NCI-H69 (cell line): Measurements from ENCODE around the gene PDZK1IP1.
"Not testable (repeated sequence)": the region's sequence is repeated elsewhere in the genome, so short reads cannot be mapped to it uniquely, and the experiment has no call there.

Experiments used
- DNase-seq: peaks from one replicate; lab custom pipeline; 2025; lab: John Stamatoyannopoulos, UW

PDZK1IP1 gene

GRCh38 chr1:47196622-47197021 lies 6.8 kb upstream of the PDZK1IP1 start:
- no peak for DNase-seq

- not testable (repeated sequence) for DNase-seq
Measured at GRCh38 chr1:47195981-47196380, 6.1 kb upstream of the PDZK1IP1 start.

DNA sequence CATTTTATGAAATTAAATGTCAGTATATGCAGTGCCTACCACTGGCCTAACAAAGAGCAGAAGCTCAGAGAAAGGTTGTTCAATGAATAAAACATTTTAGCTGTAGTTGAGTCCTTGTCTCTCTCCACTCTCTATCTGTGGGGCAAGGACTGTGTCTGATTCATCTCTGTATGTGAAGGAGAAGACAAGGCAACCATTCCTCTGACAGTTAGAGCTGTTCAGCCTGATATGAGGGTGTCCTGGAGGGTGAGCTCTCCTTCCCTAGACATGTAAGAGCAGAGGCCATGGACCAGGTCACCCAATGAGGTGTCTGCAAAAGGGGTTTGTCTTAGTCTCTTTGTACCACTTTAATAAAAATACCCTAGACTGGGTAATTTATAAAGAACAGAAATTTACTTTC lies 4.5 kb upstream of the PDZK1IP1 start:
- DNase-seq, result no peak

DNA sequence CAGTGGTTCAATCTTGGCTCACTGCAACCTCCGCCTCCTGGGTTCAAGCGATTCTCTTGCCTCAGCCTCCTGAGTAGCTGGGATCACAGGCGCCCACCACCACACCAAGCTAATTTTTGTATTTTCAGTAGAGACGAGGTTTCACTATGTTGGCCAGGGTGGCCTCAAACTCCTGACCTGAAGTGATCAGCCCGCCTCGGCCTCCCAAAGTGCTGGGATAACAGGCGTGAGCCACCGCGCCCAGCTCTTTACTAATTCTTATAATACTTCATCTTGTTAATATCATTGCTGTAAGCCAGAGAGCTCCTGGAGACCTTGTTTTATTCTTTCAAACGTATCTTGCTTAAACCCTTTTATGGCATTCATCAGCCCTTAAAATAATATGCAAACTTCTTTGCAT lies 3.7 kb upstream of the PDZK1IP1 start:
- not testable (repeated sequence) for DNase-seq

GRCh38 chr1:47192458-47193384 lies 2.9 kb upstream of the PDZK1IP1 start:
- DNase-seq, result peak; percentile 55

GRCh38 chr1:47191940-47192457 lies 2.2 kb upstream of the PDZK1IP1 start:
- DNase-seq, result no peak

DNA sequence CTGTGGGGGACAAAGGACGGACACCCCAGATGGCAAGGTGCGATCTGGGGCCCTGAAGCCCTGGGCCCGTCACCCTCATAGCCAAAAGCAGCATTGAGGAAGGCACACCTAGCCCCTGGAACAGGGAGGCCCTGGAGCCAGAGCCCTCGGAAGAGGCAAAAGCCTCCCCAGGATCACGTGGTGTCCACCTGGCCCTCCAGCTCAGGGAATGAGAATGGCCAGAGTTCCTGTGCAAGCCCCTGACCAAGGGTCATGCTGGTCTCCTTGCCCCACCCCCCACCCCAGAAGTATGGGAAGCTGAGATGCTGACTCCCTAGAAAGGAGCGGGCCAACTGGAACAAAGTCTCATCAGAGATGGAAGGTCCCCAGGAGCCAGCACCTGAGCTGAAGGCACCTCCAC lies 1.0 kb upstream of the PDZK1IP1 start:
- no peak for DNase-seq

GRCh38 chr1:47190509-47190855 lies 646 bp upstream of the PDZK1IP1 start:
- DNase-seq, result no peak

- DNase-seq, result no peak
Measured at GRCh38 chr1:47188791-47189785, 748 bp downstream of the PDZK1IP1 start.

DNA sequence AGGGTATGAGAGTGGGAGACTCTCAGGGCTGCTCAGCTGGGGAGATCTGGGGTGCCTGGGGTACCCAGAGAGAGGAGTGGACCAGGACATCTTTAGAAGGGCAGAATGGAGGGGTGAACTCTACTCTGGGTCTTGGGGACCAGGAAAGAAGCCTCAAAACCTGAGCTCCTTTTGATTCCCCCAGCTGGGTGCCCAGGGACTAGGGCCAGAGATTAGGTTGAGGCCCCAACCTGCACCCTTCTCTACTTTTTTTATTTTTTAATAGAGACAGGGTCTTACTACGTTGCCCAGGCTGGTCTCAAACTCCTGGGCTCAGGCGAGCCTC lies 1.9 kb downstream of the PDZK1IP1 start:
- no peak for DNase-seq

GRCh38 chr1:47187231-47187925 lies 2.5 kb downstream of the PDZK1IP1 start:
- DNase-seq, result no peak

DNA sequence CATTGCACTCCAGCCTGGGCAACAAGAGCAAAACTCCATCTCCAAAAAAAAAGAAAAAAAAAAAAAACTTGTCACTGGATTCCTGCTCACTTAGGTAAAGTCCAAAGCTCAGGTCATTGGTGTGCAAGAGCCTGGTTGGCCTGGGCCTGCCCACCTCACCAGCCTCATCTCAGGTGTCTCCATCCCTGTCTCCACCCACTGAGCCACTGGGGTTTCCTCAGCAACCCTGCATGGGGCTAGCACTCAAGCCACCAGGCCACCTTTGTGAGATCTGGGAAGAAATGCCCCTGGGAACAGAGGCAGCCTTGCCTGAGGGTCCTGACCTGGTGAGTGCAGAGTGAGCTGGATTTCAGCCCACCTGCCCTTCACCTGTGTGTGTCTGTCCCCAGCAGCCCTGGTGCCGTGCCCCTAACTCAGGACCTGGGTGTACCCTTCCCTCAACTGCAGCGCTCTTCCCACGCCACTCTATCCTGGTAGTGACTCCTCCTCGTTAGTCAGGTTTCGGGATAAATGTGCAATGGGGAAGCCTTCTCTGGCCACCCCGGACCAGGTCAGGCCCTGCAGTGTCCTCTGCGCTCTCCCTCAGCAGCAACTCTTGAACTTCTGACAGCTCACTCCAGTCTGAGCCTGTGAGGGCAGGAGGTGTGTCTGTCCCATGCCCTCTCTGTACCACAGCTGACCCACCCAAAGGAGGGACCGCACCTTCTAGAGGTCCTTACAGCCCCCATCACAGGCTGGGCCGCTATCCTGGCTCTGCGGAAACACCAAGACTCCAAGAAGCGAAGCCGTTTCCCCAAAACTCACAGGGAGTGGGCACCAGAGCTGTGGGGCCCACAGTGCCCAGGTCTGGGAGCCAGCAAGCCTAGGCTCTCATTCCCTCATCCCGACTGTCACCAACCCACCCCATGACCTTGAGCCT lies 3.3 kb downstream of the PDZK1IP1 start:
- no peak for DNase-seq

DNA sequence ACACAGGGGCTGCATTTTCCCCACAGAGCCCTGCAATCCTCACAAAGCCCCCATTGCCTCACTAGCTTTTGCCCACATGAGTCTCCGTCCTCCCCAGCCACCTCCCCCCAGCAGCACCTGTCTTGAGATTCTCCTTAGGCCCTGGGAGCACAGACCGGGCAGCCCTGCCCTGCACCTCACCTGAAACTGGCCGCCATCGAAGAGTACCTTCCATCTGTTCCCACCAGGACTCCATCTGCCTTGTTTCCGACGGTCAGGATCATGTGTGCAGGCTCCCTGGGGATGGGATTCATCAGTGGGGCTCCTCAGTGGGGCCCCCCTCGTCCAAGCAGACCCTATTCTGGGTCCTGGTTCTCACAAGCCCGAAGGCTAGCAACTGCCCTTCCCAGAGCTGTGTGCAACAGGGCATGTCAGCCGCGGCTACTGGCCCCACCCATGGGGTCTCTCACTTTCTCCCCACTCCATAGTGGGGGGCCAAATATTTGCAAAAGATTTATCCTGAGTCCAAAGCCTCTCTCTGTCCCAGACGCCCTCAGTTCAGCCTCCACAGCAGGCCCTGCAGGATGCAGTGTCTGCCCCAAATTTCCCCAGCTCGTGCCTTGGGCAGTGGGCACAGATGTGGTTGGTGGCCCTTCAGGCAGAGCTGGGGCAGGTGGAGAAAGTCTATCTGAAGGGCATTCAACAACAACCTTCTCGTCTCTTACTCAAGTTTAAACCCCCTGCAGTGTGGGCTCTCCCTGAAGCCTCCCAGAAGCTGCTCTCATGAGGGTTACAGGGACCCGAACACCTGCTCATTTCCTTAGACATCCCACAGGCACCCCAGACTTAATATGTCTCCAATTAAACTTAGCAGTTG lies 4.8 kb downstream of the PDZK1IP1 start:
- no peak for DNase-seq

- DNase-seq, result no peak
Measured at GRCh38 chr1:47184090-47184821, 5.6 kb downstream of the PDZK1IP1 start.

GRCh38 chr1:47183308-47184089 lies 6.3 kb downstream of the PDZK1IP1 start:
- DNase-seq, result no peak

- DNase-seq, result no peak
Measured at GRCh38 chr1:47182676-47183235, 7.1 kb downstream of the PDZK1IP1 start.

DNA sequence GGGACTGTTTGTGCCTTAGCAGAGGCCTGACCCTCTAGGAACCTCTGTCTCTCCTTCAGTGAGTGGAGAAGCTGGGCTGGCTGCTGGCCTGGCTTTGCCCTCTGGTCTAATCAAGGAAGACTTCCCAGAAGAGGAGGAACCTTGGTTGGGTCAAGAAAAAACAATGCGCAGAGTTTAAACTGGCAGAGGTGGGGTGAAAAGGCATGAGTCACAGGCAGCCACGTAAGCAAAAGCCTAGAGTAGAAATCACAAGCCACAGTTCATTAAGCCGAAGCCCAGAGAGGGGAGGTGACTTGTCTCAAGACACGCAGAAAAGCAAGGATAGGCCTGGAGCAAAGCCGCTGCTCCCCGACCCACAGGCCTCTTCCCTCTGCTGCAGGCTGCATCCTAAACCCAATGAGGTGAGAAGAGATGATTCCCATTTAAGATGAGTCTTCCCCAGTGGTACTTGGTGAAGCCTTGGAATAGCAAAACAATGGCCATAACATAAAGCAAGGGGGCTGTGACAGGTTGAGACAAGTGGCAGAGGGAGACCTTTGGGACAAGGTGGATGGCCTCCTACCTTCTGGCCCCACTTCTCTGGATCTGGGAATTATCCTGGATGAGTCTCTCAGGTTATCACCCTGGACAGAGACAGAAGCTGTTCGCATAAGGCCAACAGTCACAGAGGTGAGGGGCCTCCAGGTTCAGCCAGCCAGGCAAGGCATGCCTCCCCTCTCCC lies 7.7 kb downstream of the PDZK1IP1 start:
- DNase-seq, result no peak
